ENCODE measurements around the gene DLX4. TPM values are rescaled to one million over a fixed set of nuclear protein-coding genes. Genes with fewer than 3 reads are reported as not detected.

Gene DLX4
- total and polyA plus RNA-seq, 4 donors: 0.45 to 2.2 (median 0.72) TPM

GRCh38 chr17:50023520-50023919 is 54.5 kb downstream of the DLX4 start:
- DNase-seq (no peak), ATAC-seq (ENCODE audit: insufficient read depth, low FRiP score) (no peak)
- H3K4me3 ChIP-seq: no peak overlapping the region
- WGBS, 2 donors: 68 to 74% methylated on average over 8 of the region's 8 CpGs
- H3K9ac ChIP-seq (ENCODE audit: insufficient read depth in 1 of 2, low read length in 2 of 2): no peak overlapping the region
- peaks cover 0 to 28% (median 20%) of the 10 kb centered on the region in 5 donors for H3K4me1 ChIP-seq (ENCODE audit: control insufficient read depth in 5 of 5, insufficient read depth in 5 of 5, low read length in 5 of 5)
- no peak overlapping the region for H3K27ac ChIP-seq (ENCODE audit: low read depth in 1 of 2, low read length in 1 of 2)
- no peaks in the 10 kb centered on the region for H3K9me3 ChIP-seq (ENCODE audit: control insufficient read depth in 4 of 4, insufficient read depth in 3 of 4, low read length in 3 of 4)
- H3K27me3 ChIP-seq (ENCODE audit: control insufficient read depth in 3 of 3, insufficient read depth in 3 of 3, low read length in 2 of 3): no peaks in the 10 kb centered on the region
- H3K36me3 ChIP-seq (ENCODE audit: control insufficient read depth in 4 of 4, insufficient read depth in 4 of 4, low read length in 4 of 4): no peaks in the 10 kb centered on the region
- TF ChIP-seq, protein P1, sequence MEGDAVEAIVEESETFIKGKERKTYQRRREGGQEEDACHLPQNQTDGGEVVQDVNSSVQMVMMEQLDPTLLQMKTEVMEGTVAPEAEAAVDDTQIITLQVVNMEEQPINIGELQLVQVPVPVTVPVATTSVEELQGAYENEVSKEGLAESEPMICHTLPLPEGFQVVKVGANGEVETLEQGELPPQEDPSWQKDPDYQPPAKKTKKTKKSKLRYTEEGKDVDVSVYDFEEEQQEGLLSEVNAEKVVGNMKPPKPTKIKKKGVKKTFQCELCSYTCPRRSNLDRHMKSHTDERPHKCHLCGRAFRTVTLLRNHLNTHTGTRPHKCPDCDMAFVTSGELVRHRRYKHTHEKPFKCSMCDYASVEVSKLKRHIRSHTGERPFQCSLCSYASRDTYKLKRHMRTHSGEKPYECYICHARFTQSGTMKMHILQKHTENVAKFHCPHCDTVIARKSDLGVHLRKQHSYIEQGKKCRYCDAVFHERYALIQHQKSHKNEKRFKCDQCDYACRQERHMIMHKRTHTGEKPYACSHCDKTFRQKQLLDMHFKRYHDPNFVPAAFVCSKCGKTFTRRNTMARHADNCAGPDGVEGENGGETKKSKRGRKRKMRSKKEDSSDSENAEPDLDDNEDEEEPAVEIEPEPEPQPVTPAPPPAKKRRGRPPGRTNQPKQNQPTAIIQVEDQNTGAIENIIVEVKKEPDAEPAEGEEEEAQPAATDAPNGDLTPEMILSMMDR (IDR thresholded peaks at IDR 0.05; ENCODE audit: control extremely low read depth, extremely low read depth): no peak

Small RNA genes lying within 50 kb of the gene (small RNA-seq; reads per million reads assigned to genes)
- not detected for gene RNU6-1313P (ENCODE audit: low replicate concordance)

Other genes with a start within 250 kb of the DLX4 start
- 10 to 100 TPM; 17.3 to 20.9 TPM for gene FAM117A, start 205.1 kb upstream of the DLX4 start, total RNA-seq
- gene FAM117A, start 205.1 kb upstream of the DLX4 start, polyA plus RNA-seq: 1 to 10 TPM; 8.6 to 9.6 TPM
- gene KAT7, start 180.5 kb upstream of the DLX4 start, total RNA-seq: 10 to 100 TPM; 59.0 to 87.5 TPM
- 10 to 100 TPM in 1 of 2 donors, 1 to 10 TPM in 1; 8.7 to 12.4 TPM for gene KAT7, start 180.5 kb upstream of the DLX4 start, polyA plus RNA-seq
- gene TAC4, start 121.1 kb upstream of the DLX4 start, total RNA-seq: not detected
- not detected for gene TAC4, start 121.1 kb upstream of the DLX4 start, polyA plus RNA-seq
- gene DLX3, start 26.0 kb downstream of the DLX4 start, total RNA-seq: 1 to 10 TPM in 1 of 2 donors, under 1 TPM in 1; 0.52 to 1.3 TPM
- gene DLX3, start 26.0 kb downstream of the DLX4 start, polyA plus RNA-seq: under 1 TPM; 0.17 to 0.77 TPM
- 100 to 1,000 TPM; 142 to 204 TPM for gene ITGA3, start 86.9 kb downstream of the DLX4 start, total RNA-seq
- gene ITGA3, start 86.9 kb downstream of the DLX4 start, polyA plus RNA-seq: 100 to 1,000 TPM in 1 of 2 donors, 10 to 100 TPM in 1; 83.9 to 123 TPM
- 10 to 100 TPM; 23.2 to 27.8 TPM for gene PDK2, start 126.2 kb downstream of the DLX4 start, total RNA-seq
- 10 to 100 TPM in 1 of 2 donors, 1 to 10 TPM in 1; 10.0 to 15.7 TPM for gene PDK2, start 126.2 kb downstream of the DLX4 start, polyA plus RNA-seq
- gene SAMD14, start 161.0 kb downstream of the DLX4 start, total RNA-seq: 1 to 10 TPM; 3.3 to 4.4 TPM
- 1 to 10 TPM; 3.9 to 6.2 TPM for gene SAMD14, start 161.0 kb downstream of the DLX4 start, polyA plus RNA-seq
- gene PPP1R9B, start 181.5 kb downstream of the DLX4 start, total RNA-seq: 10 to 100 TPM; 31.7 to 77.4 TPM
- 10 to 100 TPM; 38.1 to 61.5 TPM for gene PPP1R9B, start 181.5 kb downstream of the DLX4 start, polyA plus RNA-seq
- 10 to 100 TPM in 1 of 2 donors, 1 to 10 TPM in 1; 5.0 to 18.2 TPM for gene SGCA, start 196.8 kb downstream of the DLX4 start, total RNA-seq
- 10 to 100 TPM in 1 of 2 donors, 1 to 10 TPM in 1; 9.7 to 19.4 TPM for gene SGCA, start 196.8 kb downstream of the DLX4 start, polyA plus RNA-seq
- gene COL1A1, start 232.4 kb downstream of the DLX4 start, total RNA-seq: 1,000 to 10,000 TPM in 1 of 2 donors, 100 to 1,000 TPM in 1; 443 to 1,330 TPM
- gene COL1A1, start 232.4 kb downstream of the DLX4 start, polyA plus RNA-seq: 100 to 1,000 TPM in 1 of 2 donors, 10 to 100 TPM in 1; 30.5 to 122 TPM

All from lung (tissue), 13 donors.